GM12872 (cell line): ENCODE results near the gene CLDN1.

ENCODE experiments used
- CTCF ChIP-seq: IDR thresholded peaks from 3 replicates; pipeline ENCODE4 v1.5.1; 2011; ENCODE audit warnings: low read depth, mild to moderate bottlenecking, low read length, moderate library complexity; ENCODE audit not compliant: insufficient read depth

Gene CLDN1

DNA sequence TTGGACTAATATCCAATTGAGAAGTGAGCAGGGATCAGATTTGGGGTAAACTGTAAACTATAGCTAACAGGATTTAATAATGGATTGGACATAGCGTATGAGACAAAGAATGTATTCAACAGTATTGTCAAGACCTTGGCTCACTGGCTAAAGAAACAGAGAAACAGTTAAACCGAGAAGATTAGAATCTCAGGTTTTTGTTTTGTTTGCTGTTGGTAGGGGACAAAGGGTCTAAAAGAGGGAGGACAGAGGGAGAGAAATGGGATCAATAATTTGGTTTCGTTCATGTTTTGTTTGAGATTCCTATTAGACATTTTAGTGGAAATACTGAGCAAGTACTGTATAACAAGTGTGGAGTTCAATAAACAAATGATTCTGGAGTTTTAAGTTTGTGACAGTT is 28.6 kb downstream of the CLDN1 start:
- TF ChIP-seq CTCF = no peak

DNA sequence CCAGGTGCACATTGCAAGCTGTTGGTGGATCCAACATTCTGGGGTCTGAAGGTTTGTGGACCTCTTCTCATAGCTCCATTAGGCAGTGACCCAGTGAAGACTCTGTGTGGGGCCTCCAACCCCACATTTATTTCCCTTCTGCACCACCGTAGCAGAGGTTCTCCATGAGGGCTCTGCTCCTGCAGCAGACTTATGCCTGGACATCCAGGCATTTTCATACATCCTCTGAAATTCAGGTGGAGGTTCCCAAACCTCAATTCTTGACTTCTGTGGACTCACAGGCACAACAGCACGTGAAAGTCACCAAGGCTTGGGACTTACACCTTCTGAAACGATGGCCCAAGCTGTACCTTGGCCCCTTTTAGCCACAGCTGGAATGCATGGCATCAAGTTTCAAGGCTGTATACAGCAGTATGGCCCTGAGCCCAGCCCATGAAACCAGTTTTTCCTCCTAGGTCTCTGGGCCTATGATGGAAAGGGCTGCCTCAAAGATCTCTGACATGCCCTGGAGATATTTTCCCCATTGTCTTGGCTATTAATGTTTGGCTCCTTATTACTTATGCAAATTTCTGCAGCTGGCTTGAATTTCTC is 30.2 kb downstream of the CLDN1 start:
- TF ChIP-seq CTCF = no peak

DNA sequence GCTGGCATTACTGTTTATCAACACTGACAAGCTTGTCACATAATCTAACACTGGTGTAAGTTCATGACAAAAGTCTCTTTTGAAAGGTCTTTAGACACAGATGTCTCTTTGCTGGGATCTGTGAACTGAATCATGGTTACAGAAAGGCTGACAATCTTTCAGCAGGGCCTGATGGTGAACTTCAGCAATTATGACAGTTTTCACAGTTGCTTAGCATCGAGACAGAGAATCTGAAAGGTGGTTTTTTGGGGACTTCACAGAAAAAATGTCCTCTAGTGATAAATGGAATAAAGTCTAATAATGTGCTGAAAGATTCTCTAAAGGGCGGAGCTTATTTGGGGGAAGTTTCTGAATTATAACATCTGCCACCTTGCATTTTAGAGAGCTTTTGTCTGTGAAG is 32.3 kb downstream of the CLDN1 start:
- TF ChIP-seq CTCF = no peak

DNA sequence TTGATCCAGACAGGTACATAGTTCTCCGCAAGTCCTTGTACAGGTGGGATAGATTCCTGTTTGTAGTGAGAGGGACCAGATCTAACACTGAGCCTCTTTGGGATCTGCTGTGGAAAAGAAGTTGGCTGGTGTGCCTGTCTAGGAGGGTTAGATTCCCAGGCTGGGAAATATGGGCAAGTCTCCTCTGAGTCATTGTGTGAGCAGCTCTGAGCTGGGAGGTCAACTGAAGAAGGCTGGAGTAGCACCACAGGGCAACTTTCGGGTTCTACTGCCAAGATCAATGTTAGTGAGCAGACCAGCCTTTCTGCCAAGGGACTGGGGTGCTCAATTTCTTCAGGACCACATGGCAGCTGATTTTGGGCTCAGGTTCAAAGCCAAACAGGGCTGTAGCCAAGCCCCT is 33.4 kb downstream of the CLDN1 start:
- no peak for TF ChIP-seq CTCF

DNA sequence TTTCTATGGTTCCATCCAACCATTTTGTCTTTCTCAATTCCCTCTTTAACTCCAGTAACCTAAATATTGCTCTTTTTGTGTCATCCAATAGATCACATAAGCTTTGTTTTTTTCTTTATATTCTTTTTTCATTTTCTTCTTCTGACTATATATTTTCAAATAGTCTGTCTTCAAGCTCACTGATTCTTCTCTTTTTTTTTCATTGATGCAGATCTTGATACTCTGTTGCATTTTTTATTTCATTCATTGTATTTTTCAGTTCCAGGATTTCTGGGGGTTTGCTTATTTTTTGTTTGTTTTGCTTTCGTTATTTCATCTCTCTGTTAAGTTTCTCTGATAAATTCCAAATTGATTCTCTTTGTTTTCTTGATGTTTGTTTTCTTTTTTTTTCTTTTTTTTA is 36.2 kb downstream of the CLDN1 start:
- TF ChIP-seq CTCF = no peak

- TF ChIP-seq CTCF = no peak
Measured at GRCh38 chr3:190281308-190282051, 40.8 kb downstream of the CLDN1 start.

- no peak for TF ChIP-seq CTCF
Measured at GRCh38 chr3:190279690-190280089, 42.6 kb downstream of the CLDN1 start.
